HPDE6-E6E7 (cell line): ENCODE measurements around the gene TEKT2.

Experiments used
- DNase-seq: peaks from one replicate; pipeline ENCODE4 v3.0.0; 2011; ENCODE audit warnings: missing footprints; ENCODE audit errors: extremely low spot score

TEKT2 gene

GRCh38 chr1:36083635-36084496, at the start of gene TEKT2:
Gene TEKT2, plus strand, starts transcription at chr1:36084094. Its CDS starts 828 bp downstream, at chr1:36084922.
- no peak for DNase-seq

- peak; percentile 70 for DNase-seq
These were observed 49.2 kb upstream of the TEKT2 start for GRCh38 chr1:36034692-36035091.

GRCh38 chr1:36035154-36035553, 48.7 kb upstream of the TEKT2 start:
- DNase-seq = no peak

GRCh38 chr1:36040238-36040637, 43.7 kb upstream of the TEKT2 start:
- no peak for DNase-seq

GRCh38 chr1:36051821-36052220, 32.1 kb upstream of the TEKT2 start:
- DNase-seq = no peak

GRCh38 chr1:36053978-36054377, 29.9 kb upstream of the TEKT2 start:
- DNase-seq = no peak

GRCh38 chr1:36055706-36056105, 28.2 kb upstream of the TEKT2 start:
- no peak for DNase-seq

GRCh38 chr1:36062315-36062714, 21.6 kb upstream of the TEKT2 start:
- no peak for DNase-seq

- DNase-seq = no peak
These were observed 16.0 kb upstream of the TEKT2 start for GRCh38 chr1:36067871-36068270.

GRCh38 chr1:36068866-36069265, 15.0 kb upstream of the TEKT2 start:
- DNase-seq = no peak

GRCh38 chr1:36070349-36070748, 13.5 kb upstream of the TEKT2 start:
- DNase-seq = no peak

- DNase-seq = no peak
These were observed 6.8 kb upstream of the TEKT2 start for GRCh38 chr1:36076979-36077573.

- DNase-seq = no peak
These were observed 3.7 kb upstream of the TEKT2 start for GRCh38 chr1:36080236-36080635.

GRCh38 chr1:36080801-36081200, 3.1 kb upstream of the TEKT2 start:
- DNase-seq = no peak

GRCh38 chr1:36081926-36082485, 1.9 kb upstream of the TEKT2 start:
- DNase-seq = no peak

GRCh38 chr1:36083219-36083618, 675 bp upstream of the TEKT2 start:
- DNase-seq = no peak

GRCh38 chr1:36084497-36085115, 712 bp downstream of the TEKT2 start:
- no peak for DNase-seq

GRCh38 chr1:36085126-36085525, 1.2 kb downstream of the TEKT2 start:
- DNase-seq = no peak

- no peak for DNase-seq
These were observed 2.0 kb downstream of the TEKT2 start for GRCh38 chr1:36085686-36086526.

GRCh38 chr1:36086529-36087232, 2.8 kb downstream of the TEKT2 start:
- no peak for DNase-seq
